ENCODE results near the gene PPP2R2B. TPM values are rescaled to one million over a fixed set of nuclear protein-coding genes. Genes with fewer than 3 reads are reported as not detected.

Gene PPP2R2B
- total RNA-seq, 2 donors from 2014 or later: 9.5 to 29.8 TPM

GRCh38 chr5:146778795-146779194 lies 99.8 kb downstream of the PPP2R2B start:
- Histone ChIP-seq H3K9me3 (no peaks in the 10 kb centered on the region), H3K36me3 (no peaks in the 10 kb centered on the region), H3K4me3 (no peak overlapping the region), H3K4me1 (ENCODE audit: control insufficient read depth in 1 of 2, low read depth in 2 of 2) (no peaks in the 10 kb centered on the region), H3K27ac (no peak overlapping the region), H3K27me3 (replicated peaks; ENCODE audit: insufficient read depth) (no peaks in the 10 kb centered on the region)
- ATAC-seq (ENCODE audit: insufficient number of reproducible peaks, low FRiP score, low read depth) (no peak), DNase-seq (ENCODE audit: low spot score) (no peak)
- no peak for TF ChIP-seq CTCF (IDR thresholded peaks at IDR 0.05)

- H3K27me3 ChIP-seq (replicated peaks; ENCODE audit: insufficient read depth): no peaks in the 10 kb centered on the region
- H3K27ac ChIP-seq: no peak overlapping the region
- TF ChIP-seq CTCF (IDR thresholded peaks at IDR 0.05): no peak
- no peak overlapping the region for H3K4me3 ChIP-seq
- DNase-seq (ENCODE audit: low spot score): no peak
- no peak for ATAC-seq (ENCODE audit: insufficient number of reproducible peaks, low FRiP score, low read depth)
- no peaks in the 10 kb centered on the region for H3K36me3 ChIP-seq
- no peaks in the 10 kb centered on the region for H3K9me3 ChIP-seq
- H3K4me1 ChIP-seq (ENCODE audit: control insufficient read depth in 1 of 2, low read depth in 2 of 2): no peaks in the 10 kb centered on the region
Observed at GRCh38 chr5:146778261-146778660, 100.3 kb downstream of the PPP2R2B start.

- H3K4me3 ChIP-seq: no peak overlapping the region
- H3K27me3 ChIP-seq (replicated peaks; ENCODE audit: insufficient read depth): no peaks in the 10 kb centered on the region
- no peaks in the 10 kb centered on the region for H3K36me3 ChIP-seq
- no peak overlapping the region for H3K27ac ChIP-seq
- DNase-seq (ENCODE audit: low spot score) (no peak), ATAC-seq (ENCODE audit: insufficient number of reproducible peaks, low FRiP score, low read depth) (no peak)
- no peaks in the 10 kb centered on the region for H3K9me3 ChIP-seq
- TF ChIP-seq CTCF (IDR thresholded peaks at IDR 0.05): no peak
- H3K4me1 ChIP-seq (ENCODE audit: control insufficient read depth in 1 of 2, low read depth in 2 of 2): no peaks in the 10 kb centered on the region
Observed at GRCh38 chr5:146772881-146773466, 105.6 kb downstream of the PPP2R2B start.

- Histone ChIP-seq H3K36me3 (no peaks in the 10 kb centered on the region), H3K4me1 (ENCODE audit: control insufficient read depth in 1 of 2, low read depth in 2 of 2) (no peaks in the 10 kb centered on the region), H3K27ac (no peak overlapping the region), H3K27me3 (replicated peaks; ENCODE audit: insufficient read depth) (no peaks in the 10 kb centered on the region), H3K9me3 (no peaks in the 10 kb centered on the region), H3K4me3 (no peak overlapping the region)
- TF ChIP-seq CTCF (IDR thresholded peaks at IDR 0.05): no peak
- DNase-seq (ENCODE audit: low spot score): no peak
- no peak for ATAC-seq (ENCODE audit: insufficient number of reproducible peaks, low FRiP score, low read depth)
Observed at GRCh38 chr5:146770980-146771379, 107.6 kb downstream of the PPP2R2B start.

GRCh38 chr5:146770546-146770945 lies 108.0 kb downstream of the PPP2R2B start:
- no peaks in the 10 kb centered on the region for H3K4me1 ChIP-seq (ENCODE audit: control insufficient read depth in 1 of 2, low read depth in 2 of 2)
- H3K36me3 ChIP-seq: no peaks in the 10 kb centered on the region
- no peak overlapping the region for H3K4me3 ChIP-seq
- ATAC-seq (ENCODE audit: insufficient number of reproducible peaks, low FRiP score, low read depth): no peak
- H3K27ac ChIP-seq: no peak overlapping the region
- no peaks in the 10 kb centered on the region for H3K27me3 ChIP-seq (replicated peaks; ENCODE audit: insufficient read depth)
- no peak for TF ChIP-seq CTCF (IDR thresholded peaks at IDR 0.05)
- no peaks in the 10 kb centered on the region for H3K9me3 ChIP-seq
- DNase-seq (ENCODE audit: low spot score): no peak

Data from thoracic aorta (tissue), 2 donors.